Measurements from ENCODE around the gene DGCR2.

DNA sequence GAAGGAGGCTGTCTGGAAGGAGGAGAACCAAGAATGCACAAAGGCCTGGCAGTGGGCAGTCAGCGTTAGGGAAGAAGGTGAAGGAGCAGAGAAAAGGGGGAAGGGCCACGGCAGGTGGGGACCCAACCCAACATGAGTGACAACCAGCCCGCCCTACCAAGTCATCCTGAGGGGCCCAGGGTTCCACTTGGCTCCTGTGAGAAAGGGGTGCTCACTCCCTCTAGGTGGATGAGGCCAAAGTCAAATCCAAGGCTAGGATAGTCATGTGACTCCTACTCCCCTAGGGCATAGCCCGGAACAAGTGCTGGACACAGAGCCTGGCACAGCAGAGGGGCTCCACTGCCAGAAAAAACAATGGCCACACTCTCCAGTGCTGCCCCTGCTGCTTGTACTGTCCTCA is 2.2 kb upstream of the DGCR2 start:
- TF ChIP-seq, protein P1, sequence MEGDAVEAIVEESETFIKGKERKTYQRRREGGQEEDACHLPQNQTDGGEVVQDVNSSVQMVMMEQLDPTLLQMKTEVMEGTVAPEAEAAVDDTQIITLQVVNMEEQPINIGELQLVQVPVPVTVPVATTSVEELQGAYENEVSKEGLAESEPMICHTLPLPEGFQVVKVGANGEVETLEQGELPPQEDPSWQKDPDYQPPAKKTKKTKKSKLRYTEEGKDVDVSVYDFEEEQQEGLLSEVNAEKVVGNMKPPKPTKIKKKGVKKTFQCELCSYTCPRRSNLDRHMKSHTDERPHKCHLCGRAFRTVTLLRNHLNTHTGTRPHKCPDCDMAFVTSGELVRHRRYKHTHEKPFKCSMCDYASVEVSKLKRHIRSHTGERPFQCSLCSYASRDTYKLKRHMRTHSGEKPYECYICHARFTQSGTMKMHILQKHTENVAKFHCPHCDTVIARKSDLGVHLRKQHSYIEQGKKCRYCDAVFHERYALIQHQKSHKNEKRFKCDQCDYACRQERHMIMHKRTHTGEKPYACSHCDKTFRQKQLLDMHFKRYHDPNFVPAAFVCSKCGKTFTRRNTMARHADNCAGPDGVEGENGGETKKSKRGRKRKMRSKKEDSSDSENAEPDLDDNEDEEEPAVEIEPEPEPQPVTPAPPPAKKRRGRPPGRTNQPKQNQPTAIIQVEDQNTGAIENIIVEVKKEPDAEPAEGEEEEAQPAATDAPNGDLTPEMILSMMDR (IDR thresholded peaks at IDR 0.05; ENCODE audit: borderline replicate concordance, extremely low read depth, low read length, poor library complexity, severe bottlenecking): no peak
- TF ChIP-seq EZH2 (IDR thresholded peaks at IDR 0.05; ENCODE audit: borderline replicate concordance, low read depth, low read length, severe bottlenecking): no peak

Data from DND-41 (cell line).